ENCODE measurements around the gene ANK3.

ANK3 gene

GRCh38 chr10:60029475-60029874 lies 360.2 kb downstream of the ANK3 start:
- no peak for DNase-seq (ENCODE audit: low read depth)

GRCh38 chr10:60028081-60028480 lies 361.6 kb downstream of the ANK3 start:
- no peak for TF ChIP-seq CTCF (IDR thresholded peaks at IDR 0.05; ENCODE audit: insufficient read depth, low read depth, low read length, missing control alignments)
- DNase-seq (ENCODE audit: low read depth) = no peak
- no peak overlapping the region for H3K4me3 ChIP-seq (ENCODE audit: low read depth, low read length)

More at GRCh38 chr10:60029475-60029874, 360.2 kb downstream of the ANK3 start:
- TF ChIP-seq CTCF (IDR thresholded peaks at IDR 0.05; ENCODE audit: insufficient read depth, low read depth, low read length, missing control alignments) = no peak
- H3K4me3 ChIP-seq (ENCODE audit: low read depth, low read length) = no peak overlapping the region

GRCh38 chr10:60025279-60025678 lies 364.4 kb downstream of the ANK3 start:
- no peak overlapping the region for H3K4me3 ChIP-seq (ENCODE audit: low read depth, low read length)
- TF ChIP-seq CTCF (IDR thresholded peaks at IDR 0.05; ENCODE audit: insufficient read depth, low read depth, low read length, missing control alignments) = no peak
- DNase-seq (ENCODE audit: low read depth) = no peak

GRCh38 chr10:60024506-60024905 lies 365.2 kb downstream of the ANK3 start:
- no peak overlapping the region for H3K4me3 ChIP-seq (ENCODE audit: low read depth, low read length)
- no peak for TF ChIP-seq CTCF (IDR thresholded peaks at IDR 0.05; ENCODE audit: insufficient read depth, low read depth, low read length, missing control alignments)
- DNase-seq (ENCODE audit: low read depth) = no peak

- no peak for DNase-seq (ENCODE audit: low read depth)
- no peak overlapping the region for H3K4me3 ChIP-seq (ENCODE audit: low read depth, low read length)
- TF ChIP-seq CTCF (IDR thresholded peaks at IDR 0.05; ENCODE audit: insufficient read depth, low read depth, low read length, missing control alignments) = no peak
Observed at GRCh38 chr10:60023155-60023877, 366.4 kb downstream of the ANK3 start.

- TF ChIP-seq CTCF (IDR thresholded peaks at IDR 0.05; ENCODE audit: insufficient read depth, low read depth, low read length, missing control alignments) = no peak
- DNase-seq (ENCODE audit: low read depth) = no peak
- H3K4me3 ChIP-seq (ENCODE audit: low read depth, low read length) = no peak overlapping the region
Observed at GRCh38 chr10:60021361-60021760, 368.3 kb downstream of the ANK3 start.

GRCh38 chr10:60016794-60017193 lies 372.9 kb downstream of the ANK3 start:
- TF ChIP-seq CTCF (IDR thresholded peaks at IDR 0.05; ENCODE audit: insufficient read depth, low read depth, low read length, missing control alignments) = no peak
- no peak for DNase-seq (ENCODE audit: low read depth)
- H3K4me3 ChIP-seq (ENCODE audit: low read depth, low read length) = no peak overlapping the region
